Measurements from ENCODE around the gene ZNF200. TPM values are rescaled to one million over a fixed set of nuclear protein-coding genes. Genes with fewer than 3 reads are reported as not detected.
"Not testable (repeated sequence)": the region's sequence is repeated elsewhere in the genome, so short reads cannot be mapped to it uniquely, and the experiment has no call there.

ZNF200 gene
- total RNA-seq, 1 donor from 2014 or later, result 12.4 TPM

DNA sequence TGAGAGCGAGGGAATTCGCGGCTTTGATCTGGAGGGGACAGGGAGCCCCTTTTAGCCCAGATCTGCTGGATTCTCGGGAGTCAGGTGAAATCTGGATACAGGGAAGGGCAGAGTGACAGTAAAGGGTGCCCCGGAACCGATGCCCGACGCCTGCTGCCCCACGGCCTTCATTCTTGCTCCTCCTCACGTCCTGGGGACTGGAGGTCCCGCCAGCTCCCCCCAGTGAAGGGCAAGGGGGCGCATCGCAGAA, 46.4 kb downstream of the ZNF200 start:
- H3K36me3 Mint-ChIP-seq, result no peaks in the 10 kb centered on the region
- H3K27ac Mint-ChIP-seq, result peak overlapping the region; percentile 63
- no peaks in the 10 kb centered on the region for H3K9me3 Mint-ChIP-seq
- DNase-seq (ENCODE audit: extremely low spot score, unreplicated experiment), result no peak
- H3K4me3 Mint-ChIP-seq, result peak overlapping the region; percentile 94
- peaks cover 88% of the 10 kb centered on the region for H3K27me3 Mint-ChIP-seq
- H3K4me1 Mint-ChIP-seq (ENCODE audit: unreplicated experiment), result peaks cover 26% of the 10 kb centered on the region
- TF ChIP-seq, protein P1, sequence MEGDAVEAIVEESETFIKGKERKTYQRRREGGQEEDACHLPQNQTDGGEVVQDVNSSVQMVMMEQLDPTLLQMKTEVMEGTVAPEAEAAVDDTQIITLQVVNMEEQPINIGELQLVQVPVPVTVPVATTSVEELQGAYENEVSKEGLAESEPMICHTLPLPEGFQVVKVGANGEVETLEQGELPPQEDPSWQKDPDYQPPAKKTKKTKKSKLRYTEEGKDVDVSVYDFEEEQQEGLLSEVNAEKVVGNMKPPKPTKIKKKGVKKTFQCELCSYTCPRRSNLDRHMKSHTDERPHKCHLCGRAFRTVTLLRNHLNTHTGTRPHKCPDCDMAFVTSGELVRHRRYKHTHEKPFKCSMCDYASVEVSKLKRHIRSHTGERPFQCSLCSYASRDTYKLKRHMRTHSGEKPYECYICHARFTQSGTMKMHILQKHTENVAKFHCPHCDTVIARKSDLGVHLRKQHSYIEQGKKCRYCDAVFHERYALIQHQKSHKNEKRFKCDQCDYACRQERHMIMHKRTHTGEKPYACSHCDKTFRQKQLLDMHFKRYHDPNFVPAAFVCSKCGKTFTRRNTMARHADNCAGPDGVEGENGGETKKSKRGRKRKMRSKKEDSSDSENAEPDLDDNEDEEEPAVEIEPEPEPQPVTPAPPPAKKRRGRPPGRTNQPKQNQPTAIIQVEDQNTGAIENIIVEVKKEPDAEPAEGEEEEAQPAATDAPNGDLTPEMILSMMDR (conservative IDR thresholded peaks at IDR 0.05), result no peak

DNA sequence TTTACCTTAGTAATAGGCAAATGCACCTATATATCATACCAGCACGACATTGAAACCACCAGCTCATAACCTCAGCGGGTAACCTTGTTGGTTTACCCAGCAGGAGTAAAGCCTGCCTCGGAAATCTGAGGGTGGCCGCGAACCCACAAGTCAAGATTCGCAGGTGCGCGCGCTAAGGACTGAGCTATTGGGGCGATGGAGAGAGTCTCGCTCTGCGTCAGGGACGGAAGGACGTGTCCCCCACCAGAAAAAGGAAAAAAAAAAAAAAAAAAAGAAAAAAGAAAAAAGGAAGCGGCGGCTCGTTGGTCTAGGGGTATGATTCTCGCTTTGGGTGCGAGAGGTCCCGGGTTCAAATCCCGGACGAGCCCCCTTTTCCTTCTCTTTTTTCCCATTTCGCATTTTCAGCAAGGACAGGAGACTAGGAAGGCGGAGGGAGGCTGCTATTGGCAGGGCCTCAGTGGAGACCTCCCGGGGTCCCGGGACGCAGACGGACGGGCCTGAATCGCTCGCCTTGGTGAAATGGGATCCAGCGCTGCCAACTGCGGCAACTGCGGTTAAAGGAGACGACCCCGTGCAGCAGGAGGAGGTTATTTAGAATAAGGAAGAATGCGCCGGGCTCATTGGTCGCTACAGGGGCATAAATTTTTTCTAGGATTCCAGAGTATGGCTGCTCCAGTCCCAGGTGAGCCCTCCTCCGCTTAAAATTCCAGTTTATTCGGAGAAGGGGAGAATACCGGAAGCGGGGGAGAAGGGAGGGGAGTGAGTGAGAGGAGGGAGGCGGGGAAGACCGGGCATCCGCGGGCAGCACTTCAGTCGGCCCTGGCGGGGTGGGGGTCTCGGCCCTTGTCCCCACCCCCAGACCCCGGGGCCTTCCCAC, 46.9 kb downstream of the ZNF200 start, which contains the start of gene OR1F1:
Gene OR1F1 (plus strand): TSS at position 407 of the 877 bp plus-strand sequence.
- H3K4me3 Mint-ChIP-seq, result peak within 1 kb of the TSS; percentile 94
- H3K27ac Mint-ChIP-seq, result peak within 1 kb of the TSS; percentile 79
- H3K36me3 Mint-ChIP-seq, result no peaks in the 10 kb centered on the region
- TF ChIP-seq, protein P1 (conservative IDR thresholded peaks at IDR 0.05), result no peak
- H3K4me1 Mint-ChIP-seq (ENCODE audit: unreplicated experiment), result peaks cover 27% of the 10 kb centered on the region
- DNase-seq (ENCODE audit: extremely low spot score, unreplicated experiment), result no peak
- no peaks in the 10 kb centered on the region for H3K9me3 Mint-ChIP-seq
- H3K27me3 Mint-ChIP-seq, result peaks cover 91% of the 10 kb centered on the region

DNA sequence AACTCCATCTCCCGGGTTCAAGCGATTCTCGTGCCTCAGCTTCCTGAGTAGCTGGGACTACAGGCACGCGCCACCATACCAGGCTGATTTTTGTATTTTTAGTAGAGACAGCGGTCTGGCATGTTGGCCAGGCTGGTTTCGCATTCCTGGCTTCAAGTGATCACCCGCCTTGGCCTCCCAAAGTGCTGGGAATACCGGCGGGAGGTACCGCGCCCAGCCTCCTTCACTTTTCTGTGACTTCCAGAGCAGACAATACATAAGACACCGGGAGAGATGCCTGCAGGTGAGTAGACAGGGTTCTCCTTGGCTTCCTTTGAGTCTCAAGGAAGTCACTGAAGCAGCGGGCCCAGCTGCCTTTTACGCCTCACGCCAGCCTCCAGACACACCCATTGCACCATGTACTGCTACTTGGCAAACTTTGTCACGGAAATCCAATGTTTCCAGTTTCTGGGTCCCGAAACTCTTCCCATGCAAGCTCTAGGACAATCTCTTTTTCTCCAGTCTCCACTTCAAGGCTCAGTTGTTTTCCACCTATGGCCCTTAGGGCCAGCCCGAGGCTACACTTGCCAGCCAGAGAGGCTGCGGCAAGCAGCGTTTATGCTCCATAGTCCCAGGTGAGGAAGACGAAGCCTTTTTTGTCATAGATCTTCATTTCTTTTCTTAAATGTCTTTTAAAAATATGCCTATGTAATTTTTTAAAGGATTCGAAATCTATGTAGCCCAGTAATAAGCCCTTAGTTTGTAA, 47.8 kb downstream of the ZNF200 start:
- H3K27me3 Mint-ChIP-seq, result peaks cover 94% of the 10 kb centered on the region
- peaks cover 30% of the 10 kb centered on the region for H3K4me1 Mint-ChIP-seq (ENCODE audit: unreplicated experiment)
- DNase-seq (ENCODE audit: extremely low spot score, unreplicated experiment), result no peak
- H3K36me3 Mint-ChIP-seq, result no peaks in the 10 kb centered on the region
- no peaks in the 10 kb centered on the region for H3K9me3 Mint-ChIP-seq
- H3K4me3 Mint-ChIP-seq, result peak overlapping the region; percentile 94
- TF ChIP-seq, protein P1 (conservative IDR thresholded peaks at IDR 0.05), result no peak
- H3K27ac Mint-ChIP-seq, result peak overlapping the region; percentile 79

DNA sequence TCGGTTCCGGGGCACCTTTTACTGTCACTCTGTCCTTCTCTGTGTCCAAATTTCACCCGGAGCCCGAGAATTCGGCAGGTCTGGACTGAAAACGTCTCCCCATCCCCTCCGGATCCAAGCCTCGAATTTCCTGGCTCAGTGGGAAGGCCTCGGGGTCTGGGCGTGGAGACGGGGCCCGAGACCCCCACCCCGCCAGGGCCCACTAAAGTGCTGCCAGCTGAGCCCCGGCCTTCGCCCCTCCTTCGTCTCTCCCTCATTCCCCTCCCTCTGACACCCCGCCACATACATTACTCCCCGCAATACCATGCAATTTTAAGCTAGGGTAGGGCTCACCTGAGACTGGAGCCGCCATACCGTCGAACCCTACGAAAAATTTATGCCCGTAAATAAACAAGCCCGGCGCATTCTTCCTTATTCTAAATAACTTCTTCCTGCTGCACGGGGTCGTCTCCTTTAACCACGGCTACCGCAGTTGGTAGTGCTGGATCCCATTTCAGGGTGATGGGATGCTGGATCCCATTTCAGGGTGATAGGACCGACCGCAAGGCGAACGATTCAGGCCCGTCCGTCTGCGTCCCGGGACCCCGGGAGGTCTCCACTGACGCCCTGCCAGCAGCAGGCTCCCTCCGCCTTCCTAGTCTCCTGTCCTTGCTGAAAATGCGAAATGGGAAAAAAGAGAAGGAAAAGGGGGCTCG, 51.4 kb downstream of the ZNF200 start:
- TF ChIP-seq, protein P1 (conservative IDR thresholded peaks at IDR 0.05), result no peak
- Mint-ChIP-seq H3K9me3 (no peaks in the 10 kb centered on the region), H3K36me3 (no peaks in the 10 kb centered on the region), H3K27me3 (peaks cover 93% of the 10 kb centered on the region), H3K4me3 (peak overlapping the region; percentile 91), H3K27ac (peak overlapping the region; percentile 63), H3K4me1 (ENCODE audit: unreplicated experiment) (peaks cover 17% of the 10 kb centered on the region)
- no peak for DNase-seq (ENCODE audit: extremely low spot score, unreplicated experiment)

DNA sequence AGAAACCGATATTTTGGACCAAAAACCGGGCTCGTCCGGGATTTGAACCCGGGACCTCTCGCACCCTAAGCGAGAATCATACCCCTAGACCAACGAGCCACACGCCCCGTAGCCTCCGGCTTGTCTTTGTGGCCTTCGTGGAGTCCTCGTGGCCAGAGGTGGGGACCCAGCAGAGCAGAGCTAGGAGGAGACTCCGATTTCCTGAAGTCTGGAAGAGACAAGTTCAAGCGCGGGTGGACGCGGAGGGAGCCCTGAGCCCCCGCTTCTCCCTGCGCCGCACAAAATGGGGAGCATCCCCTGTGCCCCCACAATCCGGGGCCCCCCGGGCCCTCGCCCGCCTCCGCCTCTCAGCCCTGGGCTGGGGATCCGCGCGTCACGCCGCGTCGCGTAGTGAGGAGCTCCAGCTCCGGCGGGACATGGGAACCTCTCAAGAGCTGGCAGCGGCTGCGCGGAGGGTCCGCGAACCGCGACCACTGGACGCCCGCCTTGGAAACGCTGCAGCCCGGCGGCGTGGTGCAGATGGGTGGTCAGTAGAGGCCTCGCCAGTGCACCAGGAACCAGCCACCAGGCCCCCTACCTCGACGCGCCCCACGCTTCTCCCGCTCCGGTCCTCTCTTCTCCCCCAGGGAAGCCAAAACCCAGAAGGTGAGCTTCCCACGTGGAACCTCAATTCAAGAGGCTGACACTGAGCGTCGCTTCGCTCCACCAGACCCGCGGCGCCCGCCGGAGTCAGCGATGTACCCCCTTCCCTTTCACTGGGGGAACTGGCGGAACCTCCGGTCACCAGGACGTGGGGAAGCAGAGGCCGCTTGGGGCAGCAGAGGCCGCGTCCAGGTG, 52.1 kb downstream of the ZNF200 start:
- Mint-ChIP-seq H3K4me1 (ENCODE audit: unreplicated experiment) (peaks cover 17% of the 10 kb centered on the region), H3K36me3 (no peaks in the 10 kb centered on the region), H3K9me3 (no peaks in the 10 kb centered on the region), H3K27me3 (peaks cover 94% of the 10 kb centered on the region), H3K4me3 (peak overlapping the region; percentile 91), H3K27ac (peak overlapping the region; percentile 83)
- TF ChIP-seq, protein P1 (conservative IDR thresholded peaks at IDR 0.05), result peak; percentile 41
- no peak for DNase-seq (ENCODE audit: extremely low spot score, unreplicated experiment)

DNA sequence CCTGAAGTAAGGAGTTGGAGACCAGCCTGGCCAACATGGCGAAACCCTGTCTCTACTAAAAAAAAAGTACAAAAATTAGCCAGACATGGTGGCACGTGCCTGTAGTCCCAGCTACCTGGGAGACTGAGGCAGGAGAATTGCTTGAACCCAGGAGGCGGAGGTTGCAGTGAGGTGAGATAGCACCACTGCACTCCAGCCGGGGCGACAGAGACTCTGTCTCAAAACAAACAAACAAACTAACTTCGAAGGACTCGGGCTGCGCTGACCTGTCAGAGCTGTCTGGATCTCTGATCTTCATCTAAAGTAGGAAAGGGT, 52.7 kb downstream of the ZNF200 start:
- Mint-ChIP-seq H3K27me3 (peaks cover 94% of the 10 kb centered on the region), H3K4me3 (peak overlapping the region; percentile 91), H3K4me1 (ENCODE audit: unreplicated experiment) (peaks cover 17% of the 10 kb centered on the region), H3K27ac (peak overlapping the region; percentile 83)
- DNase-seq (ENCODE audit: extremely low spot score, unreplicated experiment); H3K36me3 Mint-ChIP-seq; H3K9me3 Mint-ChIP-seq: not testable (repeated sequence)
